Fibroblast of the aortic adventitia (primary cell): Measurements from ENCODE around the gene SEMA3A. TPM values are rescaled to one million over a fixed set of nuclear protein-coding genes. Genes with fewer than 3 reads are reported as not detected.

Experiments
- DNase-seq: peaks from one replicate; pipeline ENCODE4 v3.0.0-alpha.2; 2010; ENCODE audit warnings: low read depth
- H3K4me3 ChIP-seq: 2 replicates; pipeline ENCODE4 v1.5.1; 2011; ENCODE audit warnings: low read depth, mild to moderate bottlenecking, control low read depth, low read length, moderate library complexity
- total RNA-seq: library from RNA; depleted of rRNA; stranded (reverse); fragments of >200 nt; gene quantifications from 2 replicates; pipeline ENCODE4 v1.2.3, GENCODE V29; 2012; ENCODE audit warnings: low replicate concordance
- TF ChIP-seq, protein P1 (sequence below): IDR thresholded peaks from 2 replicates; pipeline ENCODE4 v1.5.1; 2011; ENCODE audit warnings: mild to moderate bottlenecking, low read length, control low read depth, inconsistent platforms; ENCODE audit not compliant: insufficient read depth

SEMA3A gene
- total RNA-seq, 1 donor: 118 TPM

DNA sequence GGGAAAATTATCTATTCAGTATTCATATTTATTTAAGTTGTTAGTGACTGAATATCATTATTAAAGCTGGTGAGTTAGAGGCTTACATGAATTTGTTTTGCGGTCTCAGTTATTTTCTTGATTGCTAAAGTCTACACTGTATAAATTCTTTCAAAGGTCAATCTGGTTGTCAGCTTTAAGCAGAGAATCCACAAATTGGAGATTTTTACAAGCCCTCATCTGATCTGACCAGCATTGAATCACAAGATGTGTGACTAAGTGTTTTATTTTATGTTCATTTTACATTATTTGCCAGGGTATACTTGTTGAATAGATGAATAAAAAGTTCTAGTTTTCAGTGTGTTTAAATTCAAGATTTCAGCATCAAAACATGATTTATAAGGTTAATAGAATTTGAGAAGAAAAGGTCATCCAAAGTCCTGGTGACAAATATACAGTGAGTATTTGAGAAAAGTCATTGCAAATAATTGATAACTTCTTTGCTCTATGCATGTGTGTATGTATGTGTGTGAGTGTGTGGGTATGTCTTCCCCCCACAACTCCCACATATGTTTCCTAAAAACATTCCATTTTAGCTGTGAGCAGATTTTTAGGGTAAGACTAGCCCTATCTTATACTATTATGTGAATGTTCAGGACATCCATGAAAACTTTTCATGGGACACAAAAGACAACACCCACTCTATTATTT lies 4.4 kb downstream of the SEMA3A start:
- H3K4me3 ChIP-seq: peak overlapping the region; percentile 5
- peak; percentile 60 for DNase-seq

DNA sequence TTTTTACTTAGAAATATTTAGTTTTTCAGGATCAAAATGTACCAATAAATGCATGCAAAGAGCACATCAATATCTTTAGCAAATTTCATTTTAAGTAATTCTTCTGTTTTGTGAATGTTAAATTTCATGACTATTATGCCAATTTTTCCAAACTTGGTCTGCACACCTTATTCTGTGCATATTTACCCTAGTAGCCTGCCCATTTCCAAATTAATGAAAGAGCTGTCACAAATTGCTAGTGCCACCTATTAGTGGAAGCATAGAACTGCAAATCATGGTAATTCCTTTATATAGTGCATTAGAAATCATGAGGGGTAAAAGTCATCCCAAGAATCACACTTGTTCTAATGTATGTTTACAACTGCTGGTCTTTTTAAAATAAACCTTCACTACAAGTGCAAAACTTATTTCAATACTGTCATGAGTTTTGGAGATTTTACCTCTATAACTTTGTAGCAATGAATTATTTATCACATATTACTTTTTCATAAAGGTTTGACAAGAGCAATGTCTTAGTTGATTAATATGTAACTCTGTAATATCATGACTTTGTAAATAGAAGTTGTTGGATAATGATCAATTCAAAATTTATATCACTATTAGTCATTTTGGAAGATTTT lies 5.7 kb downstream of the SEMA3A start:
- H3K4me3 ChIP-seq: no peak overlapping the region
- peak; percentile 65 for DNase-seq
- TF ChIP-seq, protein P1, sequence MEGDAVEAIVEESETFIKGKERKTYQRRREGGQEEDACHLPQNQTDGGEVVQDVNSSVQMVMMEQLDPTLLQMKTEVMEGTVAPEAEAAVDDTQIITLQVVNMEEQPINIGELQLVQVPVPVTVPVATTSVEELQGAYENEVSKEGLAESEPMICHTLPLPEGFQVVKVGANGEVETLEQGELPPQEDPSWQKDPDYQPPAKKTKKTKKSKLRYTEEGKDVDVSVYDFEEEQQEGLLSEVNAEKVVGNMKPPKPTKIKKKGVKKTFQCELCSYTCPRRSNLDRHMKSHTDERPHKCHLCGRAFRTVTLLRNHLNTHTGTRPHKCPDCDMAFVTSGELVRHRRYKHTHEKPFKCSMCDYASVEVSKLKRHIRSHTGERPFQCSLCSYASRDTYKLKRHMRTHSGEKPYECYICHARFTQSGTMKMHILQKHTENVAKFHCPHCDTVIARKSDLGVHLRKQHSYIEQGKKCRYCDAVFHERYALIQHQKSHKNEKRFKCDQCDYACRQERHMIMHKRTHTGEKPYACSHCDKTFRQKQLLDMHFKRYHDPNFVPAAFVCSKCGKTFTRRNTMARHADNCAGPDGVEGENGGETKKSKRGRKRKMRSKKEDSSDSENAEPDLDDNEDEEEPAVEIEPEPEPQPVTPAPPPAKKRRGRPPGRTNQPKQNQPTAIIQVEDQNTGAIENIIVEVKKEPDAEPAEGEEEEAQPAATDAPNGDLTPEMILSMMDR: peak; percentile 66

More for the DNA sequence above, 4.4 kb downstream of the SEMA3A start:
- TF ChIP-seq, protein P1: no peak

DNA sequence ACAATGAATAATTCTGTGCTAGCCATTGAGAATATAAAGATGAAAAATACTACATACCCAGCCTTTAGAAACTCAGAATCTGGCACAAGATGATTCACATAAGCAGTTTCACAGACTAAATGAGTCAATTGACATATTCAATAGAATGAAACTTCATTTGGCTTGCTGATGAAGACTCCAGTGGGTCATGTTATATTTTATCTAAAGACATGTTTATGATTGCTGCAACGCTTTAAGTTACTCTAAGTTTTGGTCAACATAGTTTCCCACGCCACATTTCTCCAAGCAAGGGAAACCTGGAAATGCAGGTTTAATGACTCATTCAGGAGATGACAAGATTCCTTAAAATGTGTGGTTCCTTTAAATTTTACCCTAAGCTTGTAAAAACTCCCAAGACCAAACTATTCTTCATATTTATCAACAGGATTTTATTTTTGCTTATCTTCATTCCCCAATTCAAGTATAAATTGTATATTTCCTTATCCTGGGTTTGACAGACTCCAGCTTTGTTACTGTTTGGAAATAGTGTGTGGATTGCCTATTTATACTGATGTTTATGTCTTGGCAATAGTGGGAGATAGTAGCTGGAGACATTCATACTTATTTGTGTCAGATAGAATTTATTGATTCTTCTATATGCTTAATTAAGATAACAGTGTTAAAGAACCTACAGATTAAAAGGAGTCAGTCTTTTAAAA lies 6.6 kb downstream of the SEMA3A start:
- no peak for DNase-seq
- no peak overlapping the region for H3K4me3 ChIP-seq
- TF ChIP-seq, protein P1: no peak

DNA sequence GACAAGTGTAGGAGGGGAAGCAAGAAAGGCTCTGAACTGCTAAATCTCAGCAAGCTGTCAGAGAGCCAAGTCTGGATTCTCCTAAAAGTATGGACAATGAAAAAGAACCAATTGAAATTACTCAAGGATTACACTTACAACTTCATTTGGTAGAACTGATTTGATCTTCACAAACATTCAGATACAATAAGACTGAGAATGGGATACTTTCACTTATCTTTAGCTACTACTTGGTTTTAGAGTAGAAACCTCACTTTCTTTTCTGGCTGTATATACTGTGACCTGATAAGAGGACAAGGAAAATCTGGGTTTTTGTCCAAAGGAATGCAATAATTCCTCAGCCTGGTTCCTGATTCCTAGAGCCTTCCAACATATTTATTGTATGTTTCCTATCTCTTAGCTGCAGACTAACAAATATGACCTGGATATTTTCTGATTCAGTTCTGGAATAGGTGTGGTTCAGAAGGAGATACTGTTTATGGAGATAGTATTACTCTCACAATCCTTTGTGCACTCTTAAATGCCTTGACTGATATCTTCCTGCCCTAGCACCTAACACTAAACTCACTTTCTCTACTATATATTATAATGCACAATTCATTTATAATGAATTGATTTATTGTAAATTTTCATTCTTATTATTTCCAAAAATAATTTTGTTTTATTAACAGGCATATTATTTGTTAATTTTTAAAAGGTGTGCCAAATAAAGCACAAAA lies 7.3 kb downstream of the SEMA3A start:
- TF ChIP-seq, protein P1: no peak
- H3K4me3 ChIP-seq: no peak overlapping the region
- DNase-seq: peak; percentile 66

DNA sequence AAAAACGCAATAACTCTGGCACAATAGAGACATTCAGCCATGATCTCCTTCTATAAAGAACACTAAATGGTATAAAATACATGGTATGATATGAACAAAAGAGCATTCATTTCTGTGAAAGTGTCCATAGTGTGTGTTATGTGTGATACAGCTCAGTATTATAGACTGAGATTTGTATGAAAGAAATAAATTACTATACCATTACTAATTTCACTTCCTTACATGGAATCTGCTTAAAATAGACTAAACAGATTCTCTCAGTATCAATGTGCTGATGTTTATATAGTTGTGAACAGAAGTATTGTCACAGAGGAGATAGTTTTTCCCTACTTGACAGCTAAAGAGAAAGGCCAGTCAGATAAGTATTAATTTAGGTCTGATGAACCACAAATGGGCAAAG lies 10.8 kb downstream of the SEMA3A start:
- no peak for DNase-seq
- no peak overlapping the region for H3K4me3 ChIP-seq
- TF ChIP-seq, protein P1: no peak

DNA sequence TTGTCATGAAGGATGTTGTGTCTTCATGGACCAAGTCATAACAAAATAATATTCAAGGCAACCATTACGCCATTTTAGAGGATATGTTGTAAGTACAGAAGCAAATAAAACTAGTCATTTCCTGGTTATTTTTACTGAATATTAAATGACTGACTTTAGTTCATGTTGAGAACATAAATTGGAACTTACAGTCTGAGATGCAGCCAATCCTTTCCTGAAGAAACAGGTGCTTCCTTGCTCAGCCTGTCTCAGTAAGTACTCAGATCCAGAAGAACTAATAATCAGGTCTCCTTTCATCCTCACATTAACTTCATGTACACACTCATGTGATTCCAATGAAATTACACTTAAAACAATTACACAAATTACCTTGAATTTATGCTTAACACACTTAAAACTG lies 12.3 kb downstream of the SEMA3A start:
- no peak overlapping the region for H3K4me3 ChIP-seq
- TF ChIP-seq, protein P1: no peak
- DNase-seq: no peak
